ENCODE measurements around the gene UBQLN1. TPM values are rescaled to one million over a fixed set of nuclear protein-coding genes. Genes with fewer than 3 reads are reported as not detected.

The UBQLN1 gene
- total and polyA plus RNA-seq, 9 of the 15 experiments (the other 6 are each of a cell fraction or from before 2014, with no cell fraction given) = 7.5 to 120 (median 52.8) TPM

DNA sequence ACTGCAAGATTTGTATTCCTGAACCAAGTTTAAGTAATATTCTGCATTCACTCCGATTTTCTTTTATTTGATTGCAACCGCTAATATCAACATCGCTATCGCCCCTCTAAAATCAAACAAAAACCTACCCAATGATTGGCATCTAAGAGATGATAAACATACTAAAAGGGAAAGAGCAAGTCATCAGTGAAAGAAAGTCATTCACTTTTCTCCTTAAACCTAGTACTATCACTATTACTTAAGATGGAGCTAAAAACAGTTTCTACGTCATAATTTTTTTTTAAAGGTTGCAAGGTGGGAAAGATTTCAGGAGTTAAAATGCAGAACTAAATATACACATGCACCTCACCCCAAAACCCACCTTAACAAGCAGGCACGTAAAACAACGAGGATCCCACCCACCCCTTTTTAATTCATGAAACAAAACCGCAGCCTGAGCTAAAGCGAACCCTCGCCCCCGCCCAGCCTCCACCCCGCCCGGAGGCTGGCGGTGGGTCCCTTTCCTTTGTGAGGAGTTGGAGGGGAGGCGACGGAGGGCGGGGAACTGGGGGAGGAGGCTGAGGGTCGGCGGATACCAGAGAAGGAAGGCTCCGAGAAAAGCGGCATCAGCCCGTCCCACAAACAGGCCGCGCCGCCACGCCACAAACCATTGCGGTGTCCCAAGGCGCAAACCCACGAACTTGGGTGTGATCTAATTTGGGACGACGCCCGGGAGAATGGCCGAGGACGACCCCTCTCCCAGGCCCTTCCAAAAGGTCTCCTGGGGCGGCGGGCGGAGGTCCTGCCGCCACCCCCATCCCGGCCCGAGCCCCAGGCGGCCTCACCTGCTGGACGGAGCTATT is 861 bp downstream of the UBQLN1 start:
- H4K20me1 ChIP-seq (replicated peaks; ENCODE audit: control insufficient read depth, insufficient read depth, low read length) = peaks cover 7% of the 10 kb centered on the region; the same call in 1 of the 2 replicates
- H3K9me3 ChIP-seq (replicated peaks; ENCODE audit: control insufficient read depth, insufficient read depth, low read depth, low read length) = no peaks in the 10 kb centered on the region
- H3K79me2 ChIP-seq (ENCODE audit: control insufficient read depth, insufficient read depth, low read length) = peaks cover 65% of the 10 kb centered on the region
- TF ChIP-seq RBM39 (optimal IDR thresholded peaks at IDR 0.05; ENCODE audit: low read depth, low read length) (no peak), SAP30 (IDR thresholded peaks at IDR 0.05; ENCODE audit: borderline replicate concordance, insufficient read depth, low read depth, low read length, poor library complexity, severe bottlenecking) (peak; percentile 4), HMGN3 (IDR thresholded peaks at IDR 0.05; ENCODE audit: borderline replicate concordance, extremely low read depth, insufficient read length, low read depth, low read length) (no peak), NFE2 (IDR thresholded peaks at IDR 0.05; ENCODE audit: low read depth) (peak; percentile 13; the same call in 1 of the 2 replicates), POLR2B (IDR thresholded peaks at IDR 0.05; ENCODE audit: low read depth, partially characterized antibody) (no peak), ZBTB7A (IDR thresholded peaks at IDR 0.05; ENCODE audit: borderline replicate concordance, control insufficient read depth, low read depth, low read length) (no peak; the same call in 1 of the 2 replicates), EGR1 (conservative IDR thresholded peaks at IDR 0.05) (peak; percentile 79), TAF1 (IDR thresholded peaks at IDR 0.05; ENCODE audit: control insufficient read depth, extremely low read depth, insufficient read depth, low read length, severe bottlenecking) (peak; percentile 21), IFI16 (CRISPR knock-in tag; IDR thresholded peaks at IDR 0.05) (no peak), POLR2AphosphoS5 (IDR thresholded peaks at IDR 0.05; ENCODE audit: control insufficient read depth, insufficient read depth, low read depth, low read length) (0 out of 2 replicates have a peak, but pooled peaks have one; percentile 17)
- TF ChIP-seq, protein P1, sequence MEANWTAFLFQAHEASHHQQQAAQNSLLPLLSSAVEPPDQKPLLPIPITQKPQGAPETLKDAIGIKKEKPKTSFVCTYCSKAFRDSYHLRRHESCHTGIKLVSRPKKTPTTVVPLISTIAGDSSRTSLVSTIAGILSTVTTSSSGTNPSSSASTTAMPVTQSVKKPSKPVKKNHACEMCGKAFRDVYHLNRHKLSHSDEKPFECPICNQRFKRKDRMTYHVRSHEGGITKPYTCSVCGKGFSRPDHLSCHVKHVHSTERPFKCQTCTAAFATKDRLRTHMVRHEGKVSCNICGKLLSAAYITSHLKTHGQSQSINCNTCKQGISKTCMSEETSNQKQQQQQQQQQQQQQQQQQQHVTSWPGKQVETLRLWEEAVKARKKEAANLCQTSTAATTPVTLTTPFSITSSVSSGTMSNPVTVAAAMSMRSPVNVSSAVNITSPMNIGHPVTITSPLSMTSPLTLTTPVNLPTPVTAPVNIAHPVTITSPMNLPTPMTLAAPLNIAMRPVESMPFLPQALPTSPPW (CRISPR knock-in tag; IDR thresholded peaks at IDR 0.05) = peak; percentile 42
- TF ChIP-seq, protein P2, sequence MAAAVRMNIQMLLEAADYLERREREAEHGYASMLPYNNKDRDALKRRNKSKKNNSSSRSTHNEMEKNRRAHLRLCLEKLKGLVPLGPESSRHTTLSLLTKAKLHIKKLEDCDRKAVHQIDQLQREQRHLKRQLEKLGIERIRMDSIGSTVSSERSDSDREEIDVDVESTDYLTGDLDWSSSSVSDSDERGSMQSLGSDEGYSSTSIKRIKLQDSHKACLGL (CRISPR knock-in tag; IDR thresholded peaks at IDR 0.05; ENCODE audit: borderline replicate concordance, poor library complexity, severe bottlenecking) = no peak
- TF ChIP-seq, protein P3, sequence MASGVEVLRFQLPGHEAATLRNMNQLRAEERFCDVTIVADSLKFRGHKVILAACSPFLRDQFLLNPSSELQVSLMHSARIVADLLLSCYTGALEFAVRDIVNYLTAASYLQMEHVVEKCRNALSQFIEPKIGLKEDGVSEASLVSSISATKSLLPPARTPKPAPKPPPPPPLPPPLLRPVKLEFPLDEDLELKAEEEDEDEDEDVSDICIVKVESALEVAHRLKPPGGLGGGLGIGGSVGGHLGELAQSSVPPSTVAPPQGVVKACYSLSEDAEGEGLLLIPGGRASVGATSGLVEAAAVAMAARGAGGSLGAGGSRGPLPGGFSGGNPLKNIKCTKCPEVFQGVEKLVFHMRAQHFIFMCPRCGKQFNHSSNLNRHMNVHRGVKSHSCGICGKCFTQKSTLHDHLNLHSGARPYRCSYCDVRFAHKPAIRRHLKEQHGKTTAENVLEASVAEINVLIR (CRISPR knock-in tag; IDR thresholded peaks at IDR 0.05) = no peak
- peak overlapping the region; percentile 99 for H3K27ac ChIP-seq (ENCODE audit: extremely low read depth, low read depth, low read length)
- ChIA-PET POLR2A (interaction anchor here (0.5 to 1.3 kb wide), 4 partner anchors 10 to 307 kb away, joined by 3 to 5 read pairs (median 4); no protein-coding TSS in a partner anchor), CTCF (ENCODE audit: low intra/inter-chr PET ratio) (interaction anchor here (0.6 kb wide), 1 partner anchor 93 kb away, joined by 3 read pairs; no protein-coding TSS in a partner anchor)
- H3K9me1 ChIP-seq (ENCODE audit: control insufficient read depth, insufficient read depth, low read length) = no peaks in the 10 kb centered on the region
- WGBS (ENCODE audit: insufficient coverage, low coverage, missing lambda C conversion rate) = 2% methylated on average over 6 of the region's 42 CpGs
- FAIRE-seq (no peak), DNase-seq (ENCODE audit: extremely low read depth in 1 of 4, low spot score in 3 of 4) (peak; percentile 31 to 72 (median 39)), ATAC-seq (peak; percentile 58)
- BruUV-seq (replicated peaks) = no TSS peak
- intact Hi-C loops (cut with micrococcal nuclease) = loop anchor here (5.0 to 10.0 kb wide), 3 partner anchors 85 to 278 kb away; partner anchors contain the start of genes GKAP1, HNRNPK, IDNK and RMI1
- peaks cover 4 to 10% of the 10 kb centered on the region in 2 experiments; a peak in 4 of 5 replicates for H3K4me1 ChIP-seq (replicated peaks in 1 of 2; ENCODE audit: control insufficient read depth in 2 of 2, insufficient read depth in 2 of 2, low read length in 2 of 2)
- H3K4me3 ChIP-seq = peak overlapping the region; percentile 93
- in situ Hi-C loops (cut with MboI) = no loop called here
- no peaks in the 10 kb centered on the region for H3K27me3 ChIP-seq (ENCODE audit: control insufficient read depth in 2 of 2, insufficient read depth in 2 of 2, low read length in 2 of 2)
- H3K36me3 ChIP-seq (ENCODE audit: control insufficient read depth, insufficient read depth, low read length) = peaks cover 4% of the 10 kb centered on the region; the same call in 1 of the 3 replicates
- H2AFZ ChIP-seq (ENCODE audit: low read depth, low read length) = peak overlapping the region; percentile 88
- peak overlapping the region; percentile 78 for H3K4me2 ChIP-seq (ENCODE audit: insufficient read depth, low read length)
- peak overlapping the region; percentile 97 to 98 for H3K9ac ChIP-seq (ENCODE audit: insufficient read depth in 1 of 2, low read depth in 2 of 2, low read length in 2 of 2)

Measured in K562 (cell line).